HG03439 (cell line): ENCODE results near the gene AGBL4.

Experiments
- ATAC-seq: cut with Tn5 transposase; IDR thresholded peaks from one replicate; pipeline ENCODE4 v1.9.1; 2021; ENCODE audit warnings: mild to moderate bottlenecking, moderate library complexity; ENCODE audit not compliant: unreplicated experiment

The AGBL4 gene

GRCh38 chr1:48916130-48917069 lies 1107.4 kb downstream of the AGBL4 start:
- ATAC-seq = no peak

GRCh38 chr1:48908606-48909005 lies 1115.1 kb downstream of the AGBL4 start:
- no peak for ATAC-seq

- no peak for ATAC-seq
Observed at GRCh38 chr1:48906729-48907128, 1117.0 kb downstream of the AGBL4 start.

- ATAC-seq = no peak
Observed at GRCh38 chr1:48906164-48906563, 1117.6 kb downstream of the AGBL4 start.

GRCh38 chr1:48903291-48903690 lies 1120.5 kb downstream of the AGBL4 start:
- ATAC-seq = no peak

GRCh38 chr1:48898894-48899293 lies 1124.9 kb downstream of the AGBL4 start:
- ATAC-seq = no peak

GRCh38 chr1:48889615-48890014 lies 1134.1 kb downstream of the AGBL4 start:
- ATAC-seq = no peak

GRCh38 chr1:48889082-48889481 lies 1134.7 kb downstream of the AGBL4 start:
- ATAC-seq = no peak

GRCh38 chr1:48887796-48888195 lies 1136.0 kb downstream of the AGBL4 start:
- no peak for ATAC-seq

- ATAC-seq = no peak
Observed at GRCh38 chr1:48882020-48882419, 1141.7 kb downstream of the AGBL4 start.

- ATAC-seq = no peak
Observed at GRCh38 chr1:48878191-48878940, 1145.4 kb downstream of the AGBL4 start.

- ATAC-seq = no peak
Observed at GRCh38 chr1:48876330-48876785, 1147.4 kb downstream of the AGBL4 start.

- no peak for ATAC-seq
Observed at GRCh38 chr1:48875552-48876329, 1148.0 kb downstream of the AGBL4 start.

GRCh38 chr1:48873944-48874343 lies 1149.8 kb downstream of the AGBL4 start:
- no peak for ATAC-seq

- ATAC-seq = no peak
Observed at GRCh38 chr1:48870596-48870995, 1153.2 kb downstream of the AGBL4 start.

- ATAC-seq = no peak
Observed at GRCh38 chr1:48869116-48869893, 1154.4 kb downstream of the AGBL4 start.

- no peak for ATAC-seq
Observed at GRCh38 chr1:48864913-48865312, 1158.8 kb downstream of the AGBL4 start.

- ATAC-seq = no peak
Observed at GRCh38 chr1:48859456-48859855, 1164.3 kb downstream of the AGBL4 start.

GRCh38 chr1:48858200-48858920 lies 1165.4 kb downstream of the AGBL4 start:
- no peak for ATAC-seq

GRCh38 chr1:48853006-48853405 lies 1170.7 kb downstream of the AGBL4 start:
- no peak for ATAC-seq
